CD4-positive, alpha-beta T cell (primary cell): Measurements from ENCODE around the gene STXBP2. TPM values are rescaled to one million over a fixed set of nuclear protein-coding genes. Genes with fewer than 3 reads are reported as not detected.

ENCODE experiments used
- ATAC-seq: fragments of 200-7000 bp; cut with Tn5 transposase; one replicate; pipeline ENCODE4 v1.10.0; 2022; ENCODE audit warnings: mild to moderate bottlenecking; ENCODE audit not compliant: poor library complexity
- CTCF ChIA-PET: fragments of 350-600 bp; sonication (Branson Sonifier 250); formaldehyde crosslinking; loops from one replicate; lab custom pipeline; 2021; ENCODE audit warnings: antibody characterized with exemption, inconsistent platforms; lab: Charles Lee
- POLR2A ChIA-PET: fragments of 350-600 bp; sonication (Branson Sonifier 250); formaldehyde crosslinking; loops from one replicate; lab custom pipeline; 2021; ENCODE audit warnings: antibody characterized with exemption, inconsistent platforms; lab: Charles Lee
- DNase-seq, 14 experiments: peaks; one replicate each; pipeline ENCODE4 v3.0.0-alpha.2; 2013 to 2020; ENCODE audit warnings: mixed read lengths in 2 of 14
- H3K27ac ChIP-seq, 2 donors: one replicate each; pipeline versions ENCODE4 v1.5.1 to v1.7.0; 2013; ENCODE audit warnings: low read length in 2 of 2, low read depth in 1 of 2, mild to moderate bottlenecking in 1 of 2
- H3K27me3 ChIP-seq, 2 experiments: 1 replicate in 1 of 2; 2 replicates in 1 of 2; pipeline versions ENCODE4 v1.6.1 to v1.7.0; 2013; ENCODE audit warnings: low read length in 2 of 2, control low read depth in 1 of 2, mild to moderate bottlenecking in 1 of 2, moderate library complexity in 1 of 2; ENCODE audit not compliant: insufficient read depth in 2 of 2, control insufficient read depth in 1 of 2
- H3K36me3 ChIP-seq: one replicate; pipeline ENCODE4 v1.6.1; 2013; ENCODE audit warnings: low read length, control low read depth; ENCODE audit not compliant: insufficient read depth
- H3K4me1 ChIP-seq: one replicate; pipeline ENCODE4 v1.6.1; 2013; ENCODE audit warnings: low read length, control low read depth; ENCODE audit not compliant: insufficient read depth
- H3K4me3 ChIP-seq: one replicate; pipeline ENCODE4 v1.5.1; 2013; ENCODE audit warnings: mild to moderate bottlenecking, low read length, moderate library complexity
- H3K9me3 ChIP-seq, 2 experiments: 1 replicate in 1 of 2; 2 replicates in 1 of 2; pipeline versions ENCODE4 v1.6.1 to v1.7.0; 2013; ENCODE audit warnings: low read length in 2 of 2, mild to moderate bottlenecking in 2 of 2, control low read depth in 1 of 2, moderate library complexity in 1 of 2; ENCODE audit not compliant: control insufficient read depth in 1 of 2, insufficient read depth in 1 of 2
- H3K27ac Mint-ChIP-seq: one replicate; pipeline ENCODE4 v1.8.0; 2020; ENCODE audit warnings: mixed read lengths
- H3K27me3 Mint-ChIP-seq: one replicate; pipeline ENCODE4 v1.8.0; 2021; ENCODE audit warnings: mixed read lengths
- H3K36me3 Mint-ChIP-seq: one replicate; pipeline ENCODE4 v1.8.0; 2021; ENCODE audit warnings: low read depth, mixed read lengths
- H3K4me1 Mint-ChIP-seq: one replicate; pipeline ENCODE4 v1.8.0; 2021; ENCODE audit warnings: low read depth, mixed read lengths
- H3K4me3 Mint-ChIP-seq: one replicate; pipeline ENCODE4 v1.8.0; 2020; ENCODE audit warnings: mild to moderate bottlenecking, mixed read lengths
- H3K9me3 Mint-ChIP-seq: one replicate; pipeline ENCODE4 v1.8.0; 2020; ENCODE audit warnings: mixed read lengths
- CTCF ChIP-seq: fragments of 200-600 bp; IDR thresholded peaks from one replicate; pipeline ENCODE4 v1.8.0; 2022; ENCODE audit warnings: antibody characterized with exemption, mild to moderate bottlenecking
- intact Hi-C, 2 experiments: fragments of 100-400 bp; cut with DNase I in 1 of 2; cut with micrococcal nuclease in 1 of 2; formaldehyde crosslinking; loops; one replicate each; pipeline versions ENCODE4 v1.15.1 to v1.9.0; 2023 to 2025; cut with DNase I, micrococcal nuclease
- total RNA-seq, 174 experiments: library from RNA in 2 of 174; stranded (reverse) in 2 of 174; gene quantifications; one replicate each; pipeline ENCODE4 v1.2.3 and lab custom pipeline; 2021 to 2026

Gene STXBP2
- total RNA-seq, 2 experiments from 2014 or later: 234 to 241 TPM

GRCh38 chr19:7623725-7624603 lies 12.9 kb upstream of the STXBP2 start:
- TF ChIP-seq CTCF: no peak
- ATAC-seq (no peak), DNase-seq (no peak)
- Mint-ChIP-seq H3K27me3 (no peaks in the 10 kb centered on the region), H3K4me3 (no peak overlapping the region), H3K4me1 (peaks cover 18% of the 10 kb centered on the region), H3K36me3 (peaks cover 66% of the 10 kb centered on the region), H3K27ac (no peak overlapping the region), H3K9me3 (no peaks in the 10 kb centered on the region)
- Histone ChIP-seq H3K36me3 (peaks cover 84% of the 10 kb centered on the region), H3K4me3 (no peak overlapping the region), H3K27me3 (no peaks in the 10 kb centered on the region), H3K9me3 (no peaks in the 10 kb centered on the region), H3K27ac (no peak overlapping the region), H3K4me1 (peaks cover 21% of the 10 kb centered on the region)
- CTCF ChIA-PET: interaction anchor here (0.7 kb wide), 1 partner anchor 176 kb away, joined by 4 read pairs; no protein-coding TSS in a partner anchor
- POLR2A ChIA-PET: interaction anchor here (1.0 to 1.1 kb wide), 2 partner anchors 14 to 18 kb away, joined by 3 to 4 read pairs; no protein-coding TSS in a partner anchor
- intact Hi-C loops: no loop called here

DNA sequence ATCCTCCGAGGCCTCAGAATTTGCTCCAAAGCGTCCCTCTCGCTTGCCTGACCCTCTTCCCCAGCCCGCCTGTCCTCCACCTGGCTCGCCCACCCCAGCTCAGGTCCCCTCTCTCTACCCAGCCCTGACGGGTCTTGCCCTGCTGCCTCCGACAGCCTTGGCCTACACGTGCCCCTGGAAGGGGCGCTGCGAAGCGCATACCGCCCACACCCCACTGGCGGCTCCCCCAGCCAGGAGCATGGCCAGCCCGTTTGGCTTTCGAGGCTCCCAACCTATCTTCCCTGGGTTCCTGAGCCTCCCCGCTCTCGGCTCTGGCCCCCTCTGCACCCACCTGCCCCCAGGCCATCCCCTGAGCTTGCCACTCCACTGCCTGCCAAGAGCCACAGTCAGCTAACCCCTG lies 12.1 kb upstream of the STXBP2 start:
- no peak for ATAC-seq
- intact Hi-C loops: loop anchor here in 1 of 2 experiments (5.0 kb wide), 1 partner anchor 88 kb away; the partner anchor contains the start of gene PNPLA6

More for the DNA sequence above, 12.1 kb upstream of the STXBP2 start:
- H3K36me3 Mint-ChIP-seq: peaks cover 72% of the 10 kb centered on the region
- no peak overlapping the region for H3K4me3 ChIP-seq
- no peak overlapping the region for H3K4me3 Mint-ChIP-seq
- H3K27ac ChIP-seq: no peak overlapping the region
- no peaks in the 10 kb centered on the region for H3K9me3 Mint-ChIP-seq
- POLR2A ChIA-PET: no interaction called here
- DNase-seq: no peak
- peaks cover 27% of the 10 kb centered on the region for H3K4me1 Mint-ChIP-seq
- H3K27ac Mint-ChIP-seq: no peak overlapping the region
- no peaks in the 10 kb centered on the region for H3K9me3 ChIP-seq
- H3K4me1 ChIP-seq: peaks cover 23% of the 10 kb centered on the region
- CTCF ChIA-PET: interaction anchor here (0.7 kb wide), 1 partner anchor 175 kb away, joined by 4 read pairs; no protein-coding TSS in a partner anchor
- no peak for TF ChIP-seq CTCF
- H3K36me3 ChIP-seq: peaks cover 78% of the 10 kb centered on the region
- H3K27me3 ChIP-seq: no peaks in the 10 kb centered on the region
- no peaks in the 10 kb centered on the region for H3K27me3 Mint-ChIP-seq
